ENCODE data around the gene PANX1.
"Not testable (repeated sequence)": the region's sequence is repeated elsewhere in the genome, so short reads cannot be mapped to it uniquely, and the experiment has no call there.

PANX1 gene

DNA sequence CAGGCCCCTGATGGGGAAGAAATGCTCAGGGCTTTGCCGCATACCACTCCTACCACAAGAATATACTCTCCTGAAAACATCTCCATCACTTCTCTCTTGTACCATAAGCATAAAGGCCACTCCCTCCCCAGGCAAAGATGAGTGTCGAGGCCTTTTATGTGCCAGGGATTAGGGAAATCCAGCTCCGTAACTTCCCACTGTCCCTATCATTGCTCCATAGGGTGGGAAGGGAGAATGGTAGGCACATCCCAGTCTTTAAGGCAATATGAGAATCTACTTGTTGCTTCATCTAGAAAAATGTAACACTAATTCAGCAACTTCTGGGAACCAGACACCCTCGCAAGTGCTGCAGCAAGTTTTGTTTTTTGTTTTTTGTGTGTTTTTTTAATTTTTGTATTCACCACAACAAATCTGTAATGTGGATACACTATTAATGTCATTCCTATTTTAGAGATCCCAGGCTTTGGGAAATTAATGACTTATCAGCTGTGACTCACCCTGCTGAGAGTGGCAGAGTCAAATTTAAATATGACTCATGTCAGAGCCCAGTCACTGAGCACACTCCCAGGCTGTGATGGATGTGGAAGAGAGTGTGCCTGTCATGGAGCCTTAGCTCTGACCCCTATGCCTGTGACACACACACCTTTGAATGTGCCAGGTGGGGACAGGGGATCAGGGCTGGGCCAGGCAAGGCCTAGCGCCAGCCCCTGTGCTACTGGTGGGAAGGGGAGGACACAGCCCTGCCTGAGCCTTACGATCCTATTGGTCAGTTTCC, 23.4 kb downstream of the PANX1 start:
- no peak for DNase-seq (ENCODE audit: extremely low read depth, insufficient read length)
- no peaks in the 10 kb centered on the region for H3K27me3 ChIP-seq (replicated peaks; ENCODE audit: control insufficient read depth, insufficient read depth, low read length)
- H3K4me3 ChIP-seq (replicated peaks; ENCODE audit: low read depth, low read length): no peak overlapping the region
- no peaks in the 10 kb centered on the region for H3K36me3 ChIP-seq (ENCODE audit: control insufficient read depth, insufficient read depth, low read length)
- TF ChIP-seq, protein P1, sequence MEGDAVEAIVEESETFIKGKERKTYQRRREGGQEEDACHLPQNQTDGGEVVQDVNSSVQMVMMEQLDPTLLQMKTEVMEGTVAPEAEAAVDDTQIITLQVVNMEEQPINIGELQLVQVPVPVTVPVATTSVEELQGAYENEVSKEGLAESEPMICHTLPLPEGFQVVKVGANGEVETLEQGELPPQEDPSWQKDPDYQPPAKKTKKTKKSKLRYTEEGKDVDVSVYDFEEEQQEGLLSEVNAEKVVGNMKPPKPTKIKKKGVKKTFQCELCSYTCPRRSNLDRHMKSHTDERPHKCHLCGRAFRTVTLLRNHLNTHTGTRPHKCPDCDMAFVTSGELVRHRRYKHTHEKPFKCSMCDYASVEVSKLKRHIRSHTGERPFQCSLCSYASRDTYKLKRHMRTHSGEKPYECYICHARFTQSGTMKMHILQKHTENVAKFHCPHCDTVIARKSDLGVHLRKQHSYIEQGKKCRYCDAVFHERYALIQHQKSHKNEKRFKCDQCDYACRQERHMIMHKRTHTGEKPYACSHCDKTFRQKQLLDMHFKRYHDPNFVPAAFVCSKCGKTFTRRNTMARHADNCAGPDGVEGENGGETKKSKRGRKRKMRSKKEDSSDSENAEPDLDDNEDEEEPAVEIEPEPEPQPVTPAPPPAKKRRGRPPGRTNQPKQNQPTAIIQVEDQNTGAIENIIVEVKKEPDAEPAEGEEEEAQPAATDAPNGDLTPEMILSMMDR (IDR thresholded peaks at IDR 0.05; ENCODE audit: insufficient read depth, low read length, poor library complexity, severe bottlenecking): no peak

DNA sequence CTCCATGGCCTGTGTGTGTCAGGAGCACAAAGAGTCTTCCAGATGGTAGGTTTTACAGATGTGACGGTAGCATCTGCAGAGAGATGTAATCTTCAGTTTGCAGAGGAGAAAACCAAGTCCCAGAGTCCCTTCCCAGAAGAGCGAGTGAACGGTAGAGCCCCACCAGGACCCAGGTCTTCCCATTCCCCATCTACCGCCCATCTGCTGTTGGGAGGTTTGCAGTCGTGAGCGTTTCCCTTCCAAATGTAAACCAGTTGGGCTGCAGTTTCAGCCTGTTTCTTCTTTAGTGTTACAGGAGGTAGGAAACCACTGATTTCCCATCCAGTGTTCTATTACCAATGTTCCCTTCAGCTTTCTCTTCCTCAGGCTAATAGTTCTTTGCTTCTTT, 24.0 kb downstream of the PANX1 start:
- DNase-seq (ENCODE audit: extremely low read depth, insufficient read length): no peak
- H3K36me3 ChIP-seq (ENCODE audit: control insufficient read depth, insufficient read depth, low read length): no peaks in the 10 kb centered on the region
- H3K4me3 ChIP-seq (replicated peaks; ENCODE audit: low read depth, low read length): no peak overlapping the region
- TF ChIP-seq, protein P1 (IDR thresholded peaks at IDR 0.05; ENCODE audit: insufficient read depth, low read length, poor library complexity, severe bottlenecking): no peak
- no peaks in the 10 kb centered on the region for H3K27me3 ChIP-seq (replicated peaks; ENCODE audit: control insufficient read depth, insufficient read depth, low read length)

DNA sequence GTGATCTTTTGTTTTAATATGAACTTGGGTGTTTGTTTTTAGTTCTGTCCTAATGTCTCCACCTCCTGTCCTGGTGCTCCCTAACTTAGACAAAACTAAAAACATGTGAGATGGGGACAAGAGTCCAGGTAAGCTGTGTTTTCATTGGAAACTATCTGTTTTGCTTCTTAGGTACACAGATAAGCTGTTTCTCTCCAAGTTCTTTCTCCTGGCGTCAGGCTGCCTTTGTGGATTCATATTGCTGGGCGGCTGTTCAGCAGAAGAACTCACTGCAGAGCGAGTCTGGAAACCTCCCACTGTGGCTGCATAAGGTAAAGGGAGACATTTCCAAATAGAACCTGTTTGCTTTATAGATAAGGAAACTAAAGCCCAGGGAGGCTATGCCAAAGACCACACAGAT, 24.7 kb downstream of the PANX1 start:
- TF ChIP-seq, protein P1 (IDR thresholded peaks at IDR 0.05; ENCODE audit: insufficient read depth, low read length, poor library complexity, severe bottlenecking): no peak
- no peaks in the 10 kb centered on the region for H3K36me3 ChIP-seq (ENCODE audit: control insufficient read depth, insufficient read depth, low read length)
- H3K4me3 ChIP-seq (replicated peaks; ENCODE audit: low read depth, low read length): no peak overlapping the region

DNA sequence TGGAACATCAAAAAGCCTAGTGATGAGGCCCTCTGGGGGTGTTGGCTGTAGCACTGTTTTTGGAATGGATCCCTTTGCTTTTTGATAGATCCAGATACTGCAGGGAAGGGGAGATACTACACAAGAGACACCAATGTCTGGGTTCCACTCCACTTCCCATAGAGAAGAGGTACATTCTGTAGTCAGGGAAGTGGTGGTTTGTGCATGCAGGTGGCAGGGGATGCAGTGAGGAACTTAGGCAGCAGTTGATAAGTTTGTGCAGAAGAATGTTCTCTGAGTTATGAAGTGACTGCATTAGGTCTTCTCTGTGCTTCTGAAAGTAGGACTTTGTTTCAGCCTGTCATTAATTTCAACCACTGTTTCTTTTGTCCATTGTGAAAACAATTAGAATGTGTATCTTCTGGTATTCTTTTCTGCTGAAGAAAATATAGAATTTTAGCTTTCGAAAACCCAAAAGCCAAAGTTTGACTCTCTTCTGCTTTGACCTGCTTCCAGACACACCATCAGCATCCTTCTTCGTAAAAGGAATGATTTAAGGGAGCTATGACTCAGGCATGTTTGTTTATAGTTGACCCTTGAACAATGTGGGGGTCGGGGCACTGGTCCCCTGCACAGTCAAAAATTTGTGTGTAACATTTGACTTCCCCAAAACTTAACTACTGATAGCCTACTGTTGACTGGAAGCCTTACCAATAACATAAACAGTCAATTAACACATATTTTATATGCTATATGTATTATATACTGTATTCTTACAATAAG, 25.6 kb downstream of the PANX1 start:
- TF ChIP-seq, protein P1 (IDR thresholded peaks at IDR 0.05; ENCODE audit: insufficient read depth, low read length, poor library complexity, severe bottlenecking): no peak
- DNase-seq (ENCODE audit: extremely low read depth, insufficient read length): no peak

More for the DNA sequence above, 24.7 kb downstream of the PANX1 start:
- no peak for DNase-seq (ENCODE audit: extremely low read depth, insufficient read length)
- no peaks in the 10 kb centered on the region for H3K27me3 ChIP-seq (replicated peaks; ENCODE audit: control insufficient read depth, insufficient read depth, low read length)

DNA sequence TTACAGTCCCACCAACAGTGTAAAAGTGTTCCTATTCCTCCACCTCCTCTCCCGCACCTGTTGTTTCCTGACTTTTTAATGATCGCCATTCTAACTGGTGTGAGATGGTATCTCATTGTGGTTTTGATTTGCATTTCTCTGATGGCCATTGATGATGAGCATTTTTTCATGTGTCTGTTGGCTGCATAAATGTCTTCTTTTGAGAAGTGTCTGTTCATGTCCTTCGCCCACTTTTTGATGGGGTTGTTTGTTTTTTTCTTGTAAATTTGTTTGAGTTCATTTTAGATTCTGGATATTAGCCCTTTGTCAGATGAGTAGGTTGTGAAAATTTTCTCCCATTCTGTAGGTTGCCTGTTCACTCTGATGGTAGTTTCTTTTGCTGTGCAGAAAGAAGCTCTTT, 28.7 kb downstream of the PANX1 start:
- H3K27me3 ChIP-seq (replicated peaks; ENCODE audit: control insufficient read depth, insufficient read depth, low read length); H3K4me3 ChIP-seq (replicated peaks; ENCODE audit: low read depth, low read length); H3K36me3 ChIP-seq (ENCODE audit: control insufficient read depth, insufficient read depth, low read length); DNase-seq (ENCODE audit: extremely low read depth, insufficient read length): not testable (repeated sequence)

More for the DNA sequence above, 25.6 kb downstream of the PANX1 start:
- Histone ChIP-seq H3K4me3 (replicated peaks; ENCODE audit: low read depth, low read length) (no peak overlapping the region), H3K27me3 (replicated peaks; ENCODE audit: control insufficient read depth, insufficient read depth, low read length) (no peaks in the 10 kb centered on the region), H3K36me3 (ENCODE audit: control insufficient read depth, insufficient read depth, low read length) (no peaks in the 10 kb centered on the region)

DNA sequence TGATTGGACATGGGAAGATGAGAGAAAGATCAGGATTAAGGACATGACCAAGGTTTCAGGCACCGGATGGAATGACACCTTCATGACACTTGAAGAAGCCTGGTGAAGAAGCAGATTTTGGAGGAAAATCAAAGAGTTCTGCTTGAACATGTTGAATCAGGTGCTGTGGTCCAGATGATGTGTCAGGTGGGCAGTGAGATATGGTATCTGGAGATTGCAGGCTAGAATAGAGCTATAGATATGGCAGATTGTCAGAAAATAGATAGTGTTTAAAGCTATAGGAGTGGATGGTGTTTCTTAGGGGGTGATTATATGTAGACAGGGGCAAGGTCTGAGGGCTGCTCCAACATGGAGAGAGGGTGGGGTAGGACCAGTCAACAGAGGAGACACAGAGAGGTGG, 40.2 kb downstream of the PANX1 start:
- no peaks in the 10 kb centered on the region for H3K27me3 ChIP-seq (replicated peaks; ENCODE audit: control insufficient read depth, insufficient read depth, low read length)
- H3K4me3 ChIP-seq (replicated peaks; ENCODE audit: low read depth, low read length): no peak overlapping the region
- TF ChIP-seq, protein P1 (IDR thresholded peaks at IDR 0.05; ENCODE audit: insufficient read depth, low read length, poor library complexity, severe bottlenecking): no peak
- no peak for DNase-seq (ENCODE audit: extremely low read depth, insufficient read length)
- no peaks in the 10 kb centered on the region; the same call in none of the 2 replicates for H3K36me3 ChIP-seq (ENCODE audit: control insufficient read depth, insufficient read depth, low read length)

Data from GM06990 (cell line).